Bronchial epithelial cell (primary cell): ENCODE data around the gene CDSN. TPM values are rescaled to one million over a fixed set of nuclear protein-coding genes. Genes with fewer than 3 reads are reported as not detected.

Experiments used
- DNase-seq: peaks from one replicate; pipeline ENCODE4 v3.0.0-alpha.2; 2010; ENCODE audit warnings: low read depth
- FAIRE-seq: peaks from 2 replicates; lab custom pipeline; 2011; peaks lifted over from hg19 to GRCh38; lab: Jason Lieb, UNC
- H3K27me3 ChIP-seq: 2 replicates; pipeline ENCODE4 v1.5.1; 2011; ENCODE audit warnings: low read length; ENCODE audit not compliant: control insufficient read depth, insufficient read depth
- H3K36me3 ChIP-seq: 2 replicates; pipeline ENCODE4 v1.5.1; 2011; ENCODE audit warnings: low read length; ENCODE audit not compliant: control insufficient read depth, insufficient read depth
- H3K4me3 ChIP-seq: 2 replicates; pipeline ENCODE4 v1.5.1; 2011; ENCODE audit warnings: mild to moderate bottlenecking, low read depth, low read length, control low read depth
- total RNA-seq: library from RNA; depleted of rRNA; stranded (reverse); fragments of >200 nt; gene quantifications from 2 replicates; pipeline ENCODE4 v1.2.1, GENCODE V29; 2014
- TF ChIP-seq, protein P1 (sequence below): IDR thresholded peaks from 2 replicates; pipeline ENCODE4 v1.5.1; 2011; ENCODE audit warnings: mild to moderate bottlenecking, moderate library complexity, low read length, control low read depth, inconsistent platforms; ENCODE audit not compliant: insufficient read depth, severe bottlenecking

Gene CDSN
- total RNA-seq, 1 donor from 2014 or later: not detected

DNA sequence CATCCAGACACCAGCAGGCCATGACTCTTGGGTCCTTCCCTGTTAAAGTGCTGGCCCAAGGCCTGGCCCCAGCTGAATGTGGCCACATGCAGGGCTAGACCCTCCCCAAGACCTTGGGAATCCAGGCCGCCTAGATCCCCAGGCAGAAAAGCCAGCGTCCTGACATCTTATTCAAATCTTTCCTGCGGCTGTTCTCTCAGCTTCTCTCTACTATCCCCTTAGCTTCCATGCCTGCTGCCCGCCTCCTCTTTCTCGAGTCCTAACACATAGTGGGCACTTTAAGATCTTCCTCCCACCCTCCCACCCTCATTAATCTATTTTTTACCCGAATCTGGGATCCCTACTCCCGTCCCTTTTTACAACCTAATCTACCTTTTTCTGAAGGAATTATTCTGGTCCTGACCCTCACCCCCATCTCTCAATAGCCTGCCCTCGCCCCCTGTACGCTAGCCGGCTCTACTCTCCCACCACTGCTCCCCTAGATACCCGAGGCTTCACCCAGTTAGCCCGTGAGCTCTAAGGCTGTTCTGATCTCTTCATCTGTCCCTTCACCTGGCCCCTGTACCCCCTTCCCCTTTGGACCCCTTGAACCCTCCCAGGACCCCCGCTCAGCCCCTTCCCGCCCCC, 37.4 kb upstream of the CDSN start, which contains the start of gene CCHCR1:
CCHCR1 (minus strand) TSS at position 290 of the 627 bp plus-strand sequence; CDS start at position 88, 202 bp downstream.
- DNase-seq (no peak), FAIRE-seq (no peak)
- Histone ChIP-seq H3K27me3 (no peaks in the 10 kb centered on the region), H3K4me3 (peak within 1 kb of the TSS; percentile 75), H3K36me3 (peaks cover 2% of the 10 kb centered on the region)
- TF ChIP-seq, protein P1, sequence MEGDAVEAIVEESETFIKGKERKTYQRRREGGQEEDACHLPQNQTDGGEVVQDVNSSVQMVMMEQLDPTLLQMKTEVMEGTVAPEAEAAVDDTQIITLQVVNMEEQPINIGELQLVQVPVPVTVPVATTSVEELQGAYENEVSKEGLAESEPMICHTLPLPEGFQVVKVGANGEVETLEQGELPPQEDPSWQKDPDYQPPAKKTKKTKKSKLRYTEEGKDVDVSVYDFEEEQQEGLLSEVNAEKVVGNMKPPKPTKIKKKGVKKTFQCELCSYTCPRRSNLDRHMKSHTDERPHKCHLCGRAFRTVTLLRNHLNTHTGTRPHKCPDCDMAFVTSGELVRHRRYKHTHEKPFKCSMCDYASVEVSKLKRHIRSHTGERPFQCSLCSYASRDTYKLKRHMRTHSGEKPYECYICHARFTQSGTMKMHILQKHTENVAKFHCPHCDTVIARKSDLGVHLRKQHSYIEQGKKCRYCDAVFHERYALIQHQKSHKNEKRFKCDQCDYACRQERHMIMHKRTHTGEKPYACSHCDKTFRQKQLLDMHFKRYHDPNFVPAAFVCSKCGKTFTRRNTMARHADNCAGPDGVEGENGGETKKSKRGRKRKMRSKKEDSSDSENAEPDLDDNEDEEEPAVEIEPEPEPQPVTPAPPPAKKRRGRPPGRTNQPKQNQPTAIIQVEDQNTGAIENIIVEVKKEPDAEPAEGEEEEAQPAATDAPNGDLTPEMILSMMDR: no peak

DNA sequence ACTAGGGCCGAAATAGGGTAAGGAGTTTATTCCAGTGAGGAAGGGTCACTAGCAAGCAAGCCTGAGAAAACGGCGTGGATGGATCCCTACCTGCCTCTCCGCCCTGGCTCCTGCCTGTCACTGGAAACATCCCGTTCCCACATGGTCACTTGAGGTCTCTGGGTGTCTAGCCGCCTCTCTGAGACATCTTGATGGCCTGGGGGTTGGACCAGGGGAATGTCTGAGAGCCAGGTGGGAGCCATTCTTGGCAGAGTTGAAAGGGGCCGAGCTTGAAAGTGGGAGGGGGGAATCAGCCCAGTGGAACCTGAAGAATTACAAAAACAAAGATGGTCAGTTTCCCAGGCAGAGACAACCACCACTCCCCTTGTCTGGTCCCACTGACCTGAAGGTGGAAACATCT, 36.4 kb upstream of the CDSN start:
- H3K4me3 ChIP-seq: no peak overlapping the region
- H3K36me3 ChIP-seq: peaks cover 2% of the 10 kb centered on the region
- DNase-seq (no peak), FAIRE-seq (no peak)
- TF ChIP-seq, protein P1: no peak
- no peaks in the 10 kb centered on the region for H3K27me3 ChIP-seq

DNA sequence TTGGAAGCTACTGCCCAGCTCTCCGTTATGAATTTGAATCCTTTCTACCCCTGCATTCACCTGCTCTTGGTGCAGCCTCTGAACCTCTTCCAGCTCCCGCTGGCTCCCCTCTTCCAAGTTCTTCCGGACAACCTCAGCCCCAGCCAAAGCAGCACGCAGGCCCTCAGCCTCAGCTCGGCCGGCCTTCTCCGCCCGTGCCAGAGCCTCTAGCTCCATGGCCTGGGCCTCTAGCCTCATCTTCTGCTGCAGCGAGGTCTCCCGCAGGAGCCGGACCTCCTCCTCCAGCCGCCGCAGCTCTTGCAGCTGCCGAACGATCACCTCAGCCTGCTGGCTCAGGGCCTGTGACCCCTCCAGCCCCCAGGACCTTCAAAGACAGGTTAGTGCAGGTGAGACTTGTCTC, 34.2 kb upstream of the CDSN start:
- Histone ChIP-seq H3K4me3 (no peak overlapping the region), H3K27me3 (no peaks in the 10 kb centered on the region), H3K36me3 (peaks cover 6% of the 10 kb centered on the region)
- DNase-seq (no peak), FAIRE-seq (no peak)
- TF ChIP-seq, protein P1: no peak

DNA sequence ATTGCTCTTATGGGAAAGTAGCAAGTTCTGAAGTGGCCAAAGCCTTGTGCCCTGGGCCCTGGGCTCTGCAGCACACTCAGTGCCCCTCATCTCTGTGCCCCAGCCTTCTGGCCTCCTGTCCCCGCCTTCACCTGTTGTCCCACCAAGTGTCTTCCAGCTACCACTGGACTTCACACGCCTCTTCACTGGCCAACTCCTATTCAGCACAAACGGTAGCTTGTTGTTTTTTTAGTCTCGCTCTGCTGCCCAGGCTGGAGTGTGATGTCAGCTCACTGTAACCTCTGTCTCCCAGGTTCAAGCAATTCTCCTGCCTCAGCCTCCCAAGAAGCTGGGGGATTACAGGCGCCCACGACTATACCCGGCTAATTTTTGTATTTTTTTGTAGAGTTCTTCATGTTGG, 32.5 kb upstream of the CDSN start:
- H3K36me3 ChIP-seq: peaks cover 6% of the 10 kb centered on the region
- no peak for DNase-seq
- no peak overlapping the region for H3K4me3 ChIP-seq
- FAIRE-seq: no peak
- no peaks in the 10 kb centered on the region for H3K27me3 ChIP-seq
- TF ChIP-seq, protein P1: no peak

DNA sequence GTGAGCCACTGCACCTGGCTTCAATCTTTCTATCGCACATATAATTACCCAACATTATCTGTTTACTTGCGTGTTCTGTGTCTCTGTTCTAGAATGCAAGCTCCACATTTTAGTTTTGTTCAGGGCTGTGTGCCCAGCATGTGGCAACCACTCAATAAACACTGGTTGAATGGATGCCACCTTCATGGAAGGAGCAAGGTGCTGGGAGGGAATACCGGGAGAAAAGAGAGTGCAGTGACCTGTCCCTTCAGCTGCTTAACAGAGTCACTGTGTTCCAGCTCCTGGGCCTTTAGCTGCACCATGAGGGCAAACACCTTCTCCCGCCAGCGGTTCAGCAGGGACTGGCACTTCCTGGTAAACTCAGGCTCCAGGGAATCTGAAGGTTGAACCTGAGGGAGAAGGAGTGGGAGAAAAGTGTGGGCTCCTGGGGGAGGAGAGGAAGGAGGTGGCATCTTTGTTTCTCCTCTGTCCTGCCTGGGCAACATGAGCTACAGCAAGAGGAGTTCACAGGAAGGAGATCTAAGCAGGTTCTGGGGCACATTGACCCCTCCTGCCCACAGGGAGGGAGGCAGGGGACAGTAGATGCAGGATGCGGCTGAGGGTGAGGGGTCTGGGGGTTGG, 29.7 kb upstream of the CDSN start:
- FAIRE-seq (no peak), DNase-seq (no peak)
- TF ChIP-seq, protein P1: no peak
- Histone ChIP-seq H3K27me3 (no peaks in the 10 kb centered on the region), H3K4me3 (no peak overlapping the region), H3K36me3 (peaks cover 6% of the 10 kb centered on the region)
